Ovary (tissue), 3 donors: ENCODE data around the gene AK1.

ENCODE experiments used
- EP300 ChIP-seq: sonication (generic); formaldehyde crosslinking; IDR thresholded peaks from one replicate; pipeline ENCODE4 v1.6.1; 2017; ENCODE audit warnings: antibody characterized with exemption
- POLR2A ChIP-seq: fragments of 450-650 bp; IDR thresholded peaks from one replicate; pipeline ENCODE4 v1.6.1; 2017; ENCODE audit warnings: antibody characterized with exemption, mild to moderate bottlenecking, moderate library complexity
- TF ChIP-seq, protein P1 (sequence below), 3 donors: fragments of 450-650 bp in 2 of 3; fragments of 200-600 bp in 1 of 3; IDR thresholded peaks; one replicate each; pipeline versions ENCODE4 v1.5.1 to v1.8.0; 2016 to 2022; ENCODE audit warnings: antibody characterized with exemption in 3 of 3, mild to moderate bottlenecking in 1 of 3
- donor health status: DM: no; HTN: no; CAD: no.

DNA sequence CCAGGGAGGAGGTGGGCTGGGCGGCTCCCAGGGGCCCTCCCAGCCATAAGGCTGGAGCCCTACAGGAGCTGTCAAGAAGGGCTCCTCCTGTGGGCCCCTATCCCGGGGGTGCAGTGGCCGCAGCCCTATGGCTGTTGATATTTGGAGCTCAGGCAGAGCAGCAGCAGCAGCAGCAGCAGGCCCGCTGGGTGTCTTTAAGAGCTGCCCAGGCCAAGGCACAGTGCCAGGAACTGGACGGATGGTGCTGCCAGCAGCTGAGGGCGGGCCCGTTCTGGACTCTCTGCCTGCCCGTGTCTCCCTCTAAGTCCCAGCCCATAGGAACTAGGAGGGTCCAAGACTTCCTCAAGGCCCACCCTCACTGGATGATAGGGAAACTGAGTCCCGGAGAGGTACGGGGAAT, 3.6 kb downstream of the AK1 start:
- TF ChIP-seq EP300 (no peak), POLR2A (no peak)
- TF ChIP-seq, protein P1, sequence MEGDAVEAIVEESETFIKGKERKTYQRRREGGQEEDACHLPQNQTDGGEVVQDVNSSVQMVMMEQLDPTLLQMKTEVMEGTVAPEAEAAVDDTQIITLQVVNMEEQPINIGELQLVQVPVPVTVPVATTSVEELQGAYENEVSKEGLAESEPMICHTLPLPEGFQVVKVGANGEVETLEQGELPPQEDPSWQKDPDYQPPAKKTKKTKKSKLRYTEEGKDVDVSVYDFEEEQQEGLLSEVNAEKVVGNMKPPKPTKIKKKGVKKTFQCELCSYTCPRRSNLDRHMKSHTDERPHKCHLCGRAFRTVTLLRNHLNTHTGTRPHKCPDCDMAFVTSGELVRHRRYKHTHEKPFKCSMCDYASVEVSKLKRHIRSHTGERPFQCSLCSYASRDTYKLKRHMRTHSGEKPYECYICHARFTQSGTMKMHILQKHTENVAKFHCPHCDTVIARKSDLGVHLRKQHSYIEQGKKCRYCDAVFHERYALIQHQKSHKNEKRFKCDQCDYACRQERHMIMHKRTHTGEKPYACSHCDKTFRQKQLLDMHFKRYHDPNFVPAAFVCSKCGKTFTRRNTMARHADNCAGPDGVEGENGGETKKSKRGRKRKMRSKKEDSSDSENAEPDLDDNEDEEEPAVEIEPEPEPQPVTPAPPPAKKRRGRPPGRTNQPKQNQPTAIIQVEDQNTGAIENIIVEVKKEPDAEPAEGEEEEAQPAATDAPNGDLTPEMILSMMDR (IDR thresholded peaks at IDR 0.05), result no peak
